Posterior cingulate gyrus (tissue), 11 donors: Measurements from ENCODE around the gene MSANTD2.

Source experiments
- DNase-seq, 10 donors: peaks; one replicate each; pipeline versions ENCODE4 v3.0.0 to v3.0.0-alpha.2; 2020 to 2021; ENCODE audit warnings: mixed read lengths in 3 of 10
- intact Hi-C: fragments of 100-400 bp; cut with DNase I; formaldehyde crosslinking; loops from one replicate; pipeline ENCODE4 v1.15.1; 2023

Gene MSANTD2

GRCh38 chr11:124717421-124717785 lies 82.8 kb downstream of the MSANTD2 start:
- intact Hi-C loops, result no loop called here
- DNase-seq, result no peak

GRCh38 chr11:124716591-124716990 lies 83.6 kb downstream of the MSANTD2 start:
- DNase-seq, result no peak
- intact Hi-C loops, result no loop called here
